HUES48 (cell line): ENCODE data around the gene ATF6.

Source experiments
- H3K27ac ChIP-seq: one replicate; pipeline ENCODE4 v1.7.0; 2013; ENCODE audit warnings: low read depth, low read length, inconsistent platforms
- H3K27me3 ChIP-seq: 2 replicates; pipeline ENCODE4 v1.6.1; 2013; ENCODE audit warnings: mild to moderate bottlenecking, low read length; ENCODE audit not compliant: control insufficient read depth, insufficient read depth
- H3K36me3 ChIP-seq: 2 replicates; pipeline ENCODE4 v1.6.1; 2013; ENCODE audit warnings: low read length; ENCODE audit not compliant: control insufficient read depth, insufficient read depth
- H3K4me1 ChIP-seq: 2 replicates; pipeline ENCODE4 v1.6.1; 2013; ENCODE audit warnings: mild to moderate bottlenecking, low read length; ENCODE audit not compliant: control insufficient read depth, insufficient read depth
- H3K4me3 ChIP-seq: 2 replicates; pipeline ENCODE4 v1.5.1; 2013; ENCODE audit warnings: mild to moderate bottlenecking, low read depth, low read length
- H3K9ac ChIP-seq: 2 replicates; pipeline ENCODE4 v1.6.1; 2013; ENCODE audit warnings: mild to moderate bottlenecking, low read depth, low read length, moderate library complexity
- H3K9me3 ChIP-seq: 2 replicates; pipeline ENCODE4 v1.6.1; 2013; ENCODE audit warnings: low read length; ENCODE audit not compliant: control insufficient read depth, insufficient read depth

ATF6 gene

DNA sequence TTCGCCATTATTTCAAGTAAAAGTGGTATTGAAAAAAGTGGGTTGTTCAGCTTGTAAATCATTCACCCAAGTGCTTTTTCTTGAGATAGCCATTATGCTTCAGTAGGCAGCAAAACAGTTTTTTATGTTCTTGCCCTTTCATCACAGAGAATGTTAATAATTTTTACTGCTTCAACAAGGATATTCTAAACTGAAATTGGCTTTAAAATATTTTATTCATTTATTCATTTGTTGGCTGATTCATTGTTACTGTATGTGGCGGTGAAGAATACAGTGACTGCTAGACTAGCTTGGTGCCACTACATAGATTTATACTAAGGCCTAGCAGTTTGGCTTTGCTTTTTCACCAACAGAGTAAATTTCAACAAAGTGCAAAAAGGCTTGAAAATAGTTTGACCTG, 136.1 kb downstream of the ATF6 start:
- no peaks in the 10 kb centered on the region for H3K36me3 ChIP-seq
- no peaks in the 10 kb centered on the region for H3K9me3 ChIP-seq
- no peaks in the 10 kb centered on the region for H3K27me3 ChIP-seq
- no peak overlapping the region for H3K9ac ChIP-seq
- no peak overlapping the region for H3K4me3 ChIP-seq
- H3K4me1 ChIP-seq = peaks cover 6% of the 10 kb centered on the region; the same call in 1 of the 2 replicates
- no peak overlapping the region for H3K27ac ChIP-seq

DNA sequence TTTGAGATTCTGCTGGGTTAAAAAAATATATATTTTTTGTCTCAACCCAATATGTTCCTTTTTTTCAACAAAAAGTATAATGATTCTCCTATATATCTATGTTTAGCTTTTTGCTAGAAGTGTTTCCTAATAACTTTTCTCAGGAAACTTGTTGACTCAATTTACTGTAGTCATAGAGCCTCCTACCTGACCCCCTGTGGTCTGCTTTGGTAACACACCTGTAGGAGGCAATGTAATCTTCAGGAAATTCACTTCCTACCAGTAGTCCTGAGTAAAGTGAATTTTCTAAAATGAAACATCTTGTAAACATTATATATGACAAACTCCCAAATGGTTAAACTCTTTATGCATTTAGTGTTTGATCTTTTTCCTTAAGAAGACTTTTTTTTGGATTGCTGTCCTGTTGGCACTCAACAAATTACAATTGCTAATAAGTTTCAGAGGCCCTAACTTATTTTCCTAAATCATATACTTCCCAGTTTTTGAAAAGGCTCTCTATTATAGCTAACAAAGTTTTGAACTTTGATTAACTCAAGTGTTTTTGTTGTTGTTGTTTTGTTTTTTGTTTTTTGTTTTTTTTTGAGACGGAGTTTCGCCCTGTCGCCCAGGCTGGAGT, 139.3 kb downstream of the ATF6 start:
- Histone ChIP-seq H3K36me3 (no peaks in the 10 kb centered on the region), H3K27ac (no peak overlapping the region), H3K4me1 (peaks cover 6% of the 10 kb centered on the region; the same call in 1 of the 2 replicates), H3K9me3 (no peaks in the 10 kb centered on the region), H3K9ac (no peak overlapping the region), H3K4me3 (no peak overlapping the region), H3K27me3 (no peaks in the 10 kb centered on the region)

DNA sequence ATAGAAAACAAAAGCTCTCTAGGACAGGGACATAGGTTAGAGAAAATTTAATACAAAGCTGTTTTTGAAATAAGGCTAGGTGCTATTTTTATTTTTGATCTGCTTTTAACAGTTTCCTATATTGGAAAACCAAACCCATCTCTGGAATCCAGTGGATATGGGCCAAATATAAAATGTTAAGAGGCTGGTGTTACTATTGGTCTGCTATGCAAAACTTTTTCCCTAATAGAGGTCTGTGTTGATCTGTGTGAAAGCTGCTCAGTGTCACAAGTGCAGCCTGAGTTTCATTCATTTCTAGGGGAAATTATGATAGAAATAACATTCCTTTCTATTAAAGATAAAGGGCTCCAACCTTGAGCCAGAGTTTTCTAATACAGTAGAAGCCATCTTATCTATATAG, 141.1 kb downstream of the ATF6 start:
- no peak overlapping the region for H3K9ac ChIP-seq
- no peaks in the 10 kb centered on the region for H3K27me3 ChIP-seq
- no peaks in the 10 kb centered on the region for H3K36me3 ChIP-seq
- H3K9me3 ChIP-seq = no peaks in the 10 kb centered on the region
- no peak overlapping the region for H3K27ac ChIP-seq
- no peak overlapping the region for H3K4me3 ChIP-seq
- H3K4me1 ChIP-seq = peaks cover 6% of the 10 kb centered on the region; the same call in 1 of the 2 replicates

DNA sequence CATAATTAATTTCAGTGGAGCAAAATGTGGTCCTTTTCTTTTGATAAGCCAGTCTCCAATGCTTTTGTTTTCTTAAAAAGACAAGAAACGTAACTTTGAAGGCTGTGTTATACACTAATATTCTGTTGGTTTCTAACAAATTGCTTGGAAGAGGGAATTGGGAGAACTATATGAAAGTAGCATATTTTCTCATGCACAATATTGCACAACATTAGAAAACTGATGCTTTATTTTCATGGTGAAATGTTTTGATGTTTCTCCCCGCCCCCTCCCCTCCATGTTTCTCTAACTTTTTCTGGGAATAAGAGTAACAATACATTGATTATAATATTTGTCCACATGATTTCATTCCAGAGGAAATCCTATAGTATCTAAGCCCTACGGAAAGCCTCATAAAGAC, 142.1 kb downstream of the ATF6 start:
- no peaks in the 10 kb centered on the region for H3K36me3 ChIP-seq
- H3K27me3 ChIP-seq = no peaks in the 10 kb centered on the region
- peaks cover 3% of the 10 kb centered on the region; the same call in 1 of the 2 replicates for H3K4me1 ChIP-seq
- no peak overlapping the region for H3K27ac ChIP-seq
- H3K4me3 ChIP-seq = no peak overlapping the region
- H3K9ac ChIP-seq = no peak overlapping the region
- H3K9me3 ChIP-seq = no peaks in the 10 kb centered on the region

DNA sequence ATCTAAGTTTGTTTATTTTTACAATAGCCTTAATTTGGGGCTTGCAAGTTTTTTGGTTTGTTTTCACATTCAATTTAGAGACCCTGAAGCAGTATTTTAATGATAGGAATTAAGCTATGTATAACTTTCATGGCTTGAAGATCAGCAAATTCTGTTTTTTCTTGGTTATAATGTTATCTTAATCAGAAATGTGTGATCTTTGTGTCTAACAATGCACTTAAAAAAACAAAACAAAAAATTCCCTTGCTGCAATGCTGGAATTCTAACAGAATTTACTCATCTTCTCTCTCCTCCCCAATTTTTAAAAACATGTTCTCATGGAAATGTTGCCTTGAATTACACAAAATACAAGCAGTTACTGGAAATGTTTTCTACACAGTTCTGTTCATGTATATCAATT, 144.5 kb downstream of the ATF6 start:
- no peaks in the 10 kb centered on the region for H3K36me3 ChIP-seq
- no peak overlapping the region for H3K4me3 ChIP-seq
- H3K27ac ChIP-seq = no peak overlapping the region
- no peak overlapping the region for H3K9ac ChIP-seq
- H3K4me1 ChIP-seq = no peaks in the 10 kb centered on the region
- H3K9me3 ChIP-seq = no peaks in the 10 kb centered on the region
- H3K27me3 ChIP-seq = no peaks in the 10 kb centered on the region

DNA sequence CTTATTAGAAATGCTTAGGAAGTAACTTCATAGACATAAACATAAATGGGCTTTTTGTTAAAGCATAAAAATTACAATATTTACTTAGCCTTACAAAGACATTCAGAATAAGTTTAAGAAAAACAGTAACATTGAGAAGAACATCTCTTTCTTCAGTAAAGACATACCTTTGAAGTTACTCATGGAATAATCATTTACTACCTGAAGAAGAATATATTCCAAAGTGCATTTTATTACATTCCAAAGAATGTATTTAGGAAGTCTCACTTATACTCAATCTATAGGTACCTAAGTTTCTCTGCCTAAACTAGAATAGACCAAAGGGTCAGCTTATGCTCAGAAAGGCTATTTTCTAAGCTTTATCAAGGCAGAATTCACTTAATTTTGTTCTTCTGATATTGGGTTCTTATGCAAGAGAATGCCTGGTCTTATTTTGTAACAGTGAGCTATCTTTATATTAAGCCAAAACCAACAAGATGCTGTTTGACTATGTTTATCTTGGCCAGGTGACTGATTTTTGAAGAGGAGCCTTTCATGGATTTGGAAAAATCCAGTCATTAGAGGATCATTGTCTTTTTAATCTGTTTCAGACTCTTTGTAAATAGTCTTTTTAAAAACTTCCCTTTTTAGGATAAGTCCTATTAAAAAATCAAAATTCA, 147.5 kb downstream of the ATF6 start:
- H3K36me3 ChIP-seq = no peaks in the 10 kb centered on the region
- H3K4me3 ChIP-seq = no peak overlapping the region
- no peaks in the 10 kb centered on the region; the same call in 1 of the 2 replicates for H3K4me1 ChIP-seq
- no peak overlapping the region for H3K9ac ChIP-seq
- H3K9me3 ChIP-seq = no peaks in the 10 kb centered on the region
- no peaks in the 10 kb centered on the region for H3K27me3 ChIP-seq
- H3K27ac ChIP-seq = no peak overlapping the region

DNA sequence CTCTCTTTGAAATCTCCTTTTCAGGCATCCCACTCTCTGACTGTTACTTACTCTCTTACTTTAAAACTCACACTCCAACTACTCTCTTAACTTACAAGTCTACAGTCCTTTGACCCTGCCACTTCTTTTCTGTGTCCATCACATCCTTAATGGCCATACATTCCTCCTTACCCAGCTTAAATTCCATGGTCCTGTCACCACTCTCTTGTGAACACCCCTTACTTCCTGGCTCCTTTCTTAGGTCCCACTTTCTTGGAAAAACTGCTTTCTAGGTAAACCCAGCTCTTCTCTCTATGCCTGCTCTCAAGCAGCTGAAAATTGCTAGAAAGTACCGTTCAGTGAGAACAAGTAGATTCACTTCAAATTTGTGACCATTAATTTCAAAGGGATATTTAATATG, 148.5 kb downstream of the ATF6 start:
- no peaks in the 10 kb centered on the region for H3K27me3 ChIP-seq
- H3K27ac ChIP-seq = no peak overlapping the region
- H3K4me3 ChIP-seq = no peak overlapping the region
- H3K9ac ChIP-seq = no peak overlapping the region
- H3K36me3 ChIP-seq = no peaks in the 10 kb centered on the region
- H3K9me3 ChIP-seq = no peaks in the 10 kb centered on the region
- H3K4me1 ChIP-seq = no peaks in the 10 kb centered on the region; the same call in 1 of the 2 replicates

DNA sequence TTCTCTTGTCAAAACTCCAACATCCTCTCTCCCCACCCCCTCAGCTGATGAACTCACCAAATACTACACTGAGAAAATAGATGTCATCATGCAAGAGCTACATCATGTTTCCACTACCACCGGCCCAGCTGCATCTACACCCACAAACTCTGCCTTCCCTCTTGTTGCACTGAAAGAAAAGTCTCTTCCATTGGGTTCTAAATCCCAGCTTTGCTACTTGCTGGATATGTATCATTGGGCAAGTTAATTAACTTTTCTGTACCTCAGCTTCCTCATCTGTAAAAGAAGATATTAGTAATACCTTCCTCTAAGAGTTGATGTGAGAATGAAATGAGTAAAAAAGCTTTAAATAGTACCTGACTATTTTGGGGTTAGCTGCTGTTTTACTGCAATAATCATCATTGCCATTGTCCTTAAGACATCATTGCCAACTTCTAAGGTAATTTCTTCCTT, 149.0 kb downstream of the ATF6 start:
- H3K27me3 ChIP-seq = no peaks in the 10 kb centered on the region
- no peak overlapping the region for H3K4me3 ChIP-seq
- H3K9ac ChIP-seq = no peak overlapping the region
- no peaks in the 10 kb centered on the region for H3K36me3 ChIP-seq
- H3K27ac ChIP-seq = no peak overlapping the region
- no peaks in the 10 kb centered on the region for H3K9me3 ChIP-seq
- H3K4me1 ChIP-seq = no peaks in the 10 kb centered on the region; the same call in 1 of the 2 replicates

DNA sequence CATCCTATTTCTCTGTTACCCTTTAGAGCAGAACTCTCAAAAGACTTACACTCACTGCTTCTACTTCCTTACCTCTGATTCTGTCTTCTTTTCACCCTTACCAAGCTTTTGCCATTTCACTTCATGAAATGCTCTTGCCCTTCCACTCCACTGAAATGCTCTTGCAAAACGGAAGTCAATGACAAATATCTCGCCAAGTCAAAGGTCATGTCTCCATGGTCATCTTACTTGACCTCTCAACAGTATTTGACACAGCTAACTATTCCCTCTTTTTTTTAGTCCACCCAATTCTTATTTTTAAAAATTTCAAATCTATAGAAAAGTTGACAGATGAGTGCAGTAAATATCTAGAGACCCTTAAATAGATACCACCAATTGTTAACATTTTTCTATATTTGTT, 149.9 kb downstream of the ATF6 start:
- Histone ChIP-seq H3K27ac (no peak overlapping the region), H3K4me1 (no peaks in the 10 kb centered on the region; the same call in 1 of the 2 replicates), H3K4me3 (no peak overlapping the region), H3K36me3 (no peaks in the 10 kb centered on the region), H3K9me3 (no peaks in the 10 kb centered on the region), H3K9ac (no peak overlapping the region), H3K27me3 (no peaks in the 10 kb centered on the region)

DNA sequence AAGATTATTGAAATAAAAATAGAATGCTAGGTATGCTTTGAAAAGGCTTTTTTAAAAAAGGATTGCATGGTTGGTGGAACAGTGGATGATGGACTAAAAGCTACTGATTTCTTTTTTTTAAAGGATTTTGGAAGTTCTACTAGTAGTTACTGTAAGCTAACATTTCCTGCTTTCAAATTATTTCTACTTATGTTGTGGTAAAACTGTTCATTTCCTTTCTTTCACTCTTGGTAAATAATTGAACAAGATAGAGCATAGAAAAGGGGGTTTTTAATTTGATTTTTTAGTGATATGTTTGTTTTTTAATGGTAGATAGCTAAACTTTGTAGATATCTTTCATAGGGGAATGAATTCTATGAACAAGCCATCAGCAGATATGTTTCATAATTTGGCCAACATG, 153.1 kb downstream of the ATF6 start:
- no peak overlapping the region for H3K27ac ChIP-seq
- H3K4me3 ChIP-seq = no peak overlapping the region
- peaks cover 3% of the 10 kb centered on the region for H3K4me1 ChIP-seq
- no peaks in the 10 kb centered on the region for H3K27me3 ChIP-seq
- no peak overlapping the region for H3K9ac ChIP-seq
- H3K9me3 ChIP-seq = no peaks in the 10 kb centered on the region
- H3K36me3 ChIP-seq = no peaks in the 10 kb centered on the region

DNA sequence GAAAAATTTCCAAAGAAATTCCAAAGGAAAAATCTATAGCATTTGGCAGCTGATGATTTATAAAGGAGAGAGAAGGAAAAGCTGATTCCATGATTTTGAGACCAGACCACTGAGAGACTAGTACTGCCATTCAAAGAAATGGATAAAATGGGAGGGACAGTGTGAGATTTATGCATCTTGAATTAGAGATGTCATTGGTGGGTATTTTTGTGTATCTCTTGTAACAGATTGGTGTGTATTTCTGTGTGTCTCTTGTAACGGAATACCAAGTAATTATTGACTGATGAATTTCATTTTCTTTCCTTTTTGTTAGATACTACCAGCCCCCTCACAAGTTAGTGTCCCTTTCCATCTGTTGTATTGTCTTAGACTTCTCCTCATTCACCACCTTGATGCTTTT, 155.4 kb downstream of the ATF6 start:
- no peak overlapping the region for H3K27ac ChIP-seq

More for the DNA sequence above, 155.4 kb downstream of the ATF6 start:
- H3K4me3 ChIP-seq = no peak overlapping the region
- no peaks in the 10 kb centered on the region for H3K36me3 ChIP-seq
- H3K9ac ChIP-seq = no peak overlapping the region
- peaks cover 3% of the 10 kb centered on the region for H3K4me1 ChIP-seq
- no peaks in the 10 kb centered on the region for H3K27me3 ChIP-seq
- H3K9me3 ChIP-seq = no peaks in the 10 kb centered on the region
